MCF 10A (cell line): ENCODE data around the gene COL25A1. TPM values are rescaled to one million over a fixed set of nuclear protein-coding genes. Genes with fewer than 3 reads are reported as not detected.

Source experiments
- BruUV-seq: library from RNA; stranded (reverse); fragments of 400-500 nt; replicated peaks from 2 replicates; lab custom pipeline; 2021; lab: Mats Ljungman, UMichigan
- CTCF ChIA-PET: fragments of 300-600 bp; sonication (Branson Sonifier 250); formaldehyde crosslinking; extraction: SDS; loops from one replicate; lab custom pipeline; 2021; ENCODE audit warnings: antibody characterized with exemption, inconsistent platforms; lab: Yijun Ruan, JAX
- POLR2A ChIA-PET: fragments of 300-600, 350-650 bp; sonication (Branson Sonifier 250); formaldehyde crosslinking; extraction: SDS; loops from one replicate; lab custom pipeline; 2020; ENCODE audit warnings: antibody characterized with exemption, inconsistent platforms; lab: Yijun Ruan, JAX
- DNase-seq: peaks from one replicate; pipeline ENCODE4 v3.0.0-alpha.2; 2018; ENCODE audit not compliant: unreplicated experiment
- H3K27ac Mint-ChIP-seq: one replicate; pipeline ENCODE4 v1.8.0; 2022; ENCODE audit warnings: mild to moderate bottlenecking, low read depth, mixed read lengths; ENCODE audit not compliant: unreplicated experiment
- H3K27me3 Mint-ChIP-seq: one replicate; pipeline ENCODE4 v1.8.0; 2022; ENCODE audit warnings: mixed read lengths; ENCODE audit not compliant: insufficient read depth, unreplicated experiment
- H3K36me3 Mint-ChIP-seq: one replicate; pipeline ENCODE4 v1.8.0; 2022; ENCODE audit warnings: mild to moderate bottlenecking, moderate library complexity, mixed read lengths; ENCODE audit not compliant: insufficient read depth, unreplicated experiment
- H3K4me1 Mint-ChIP-seq: one replicate; pipeline ENCODE4 v1.8.0; 2022; ENCODE audit warnings: mixed read lengths; ENCODE audit not compliant: insufficient read depth, unreplicated experiment
- H3K4me3 Mint-ChIP-seq: one replicate; pipeline ENCODE4 v1.8.0; 2022; ENCODE audit warnings: mild to moderate bottlenecking, moderate library complexity, mixed read lengths; ENCODE audit not compliant: unreplicated experiment
- H3K9me3 Mint-ChIP-seq: one replicate; pipeline ENCODE4 v1.8.0; 2022; ENCODE audit warnings: mixed read lengths; ENCODE audit not compliant: unreplicated experiment
- intact Hi-C: fragments of 100-400 bp; cut with micrococcal nuclease; formaldehyde crosslinking; loops from 2 replicates; pipeline ENCODE4 v1.14.1; 2022
- total RNA-seq: library from RNA; stranded (reverse); gene quantifications from 2 replicates; pipeline ENCODE4 v1.2.3, GENCODE V29; 2022
- TF ChIP-seq, protein P1 (sequence below): fragments of 200-600 bp; IDR thresholded peaks from one replicate; pipeline ENCODE4 v1.8.0; 2022; ENCODE audit warnings: antibody characterized with exemption, mild to moderate bottlenecking; ENCODE audit not compliant: unreplicated experiment

The COL25A1 gene
- total RNA-seq, 1 experiment from 2014 or later: not detected

GRCh38 chr4:108881986-108882385 is 420.5 kb downstream of the COL25A1 start:
- no peak overlapping the region for H3K27ac Mint-ChIP-seq
- ChIA-PET CTCF (interaction anchor here (0.6 to 0.7 kb wide), 2 partner anchors 17 to 222 kb away, joined by 3 to 4 read pairs; no protein-coding TSS in a partner anchor), POLR2A (no interaction called here)
- no peak overlapping the region for H3K4me3 Mint-ChIP-seq
- no peaks in the 10 kb centered on the region for H3K36me3 Mint-ChIP-seq
- DNase-seq: no peak
- TF ChIP-seq, protein P1, sequence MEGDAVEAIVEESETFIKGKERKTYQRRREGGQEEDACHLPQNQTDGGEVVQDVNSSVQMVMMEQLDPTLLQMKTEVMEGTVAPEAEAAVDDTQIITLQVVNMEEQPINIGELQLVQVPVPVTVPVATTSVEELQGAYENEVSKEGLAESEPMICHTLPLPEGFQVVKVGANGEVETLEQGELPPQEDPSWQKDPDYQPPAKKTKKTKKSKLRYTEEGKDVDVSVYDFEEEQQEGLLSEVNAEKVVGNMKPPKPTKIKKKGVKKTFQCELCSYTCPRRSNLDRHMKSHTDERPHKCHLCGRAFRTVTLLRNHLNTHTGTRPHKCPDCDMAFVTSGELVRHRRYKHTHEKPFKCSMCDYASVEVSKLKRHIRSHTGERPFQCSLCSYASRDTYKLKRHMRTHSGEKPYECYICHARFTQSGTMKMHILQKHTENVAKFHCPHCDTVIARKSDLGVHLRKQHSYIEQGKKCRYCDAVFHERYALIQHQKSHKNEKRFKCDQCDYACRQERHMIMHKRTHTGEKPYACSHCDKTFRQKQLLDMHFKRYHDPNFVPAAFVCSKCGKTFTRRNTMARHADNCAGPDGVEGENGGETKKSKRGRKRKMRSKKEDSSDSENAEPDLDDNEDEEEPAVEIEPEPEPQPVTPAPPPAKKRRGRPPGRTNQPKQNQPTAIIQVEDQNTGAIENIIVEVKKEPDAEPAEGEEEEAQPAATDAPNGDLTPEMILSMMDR: no peak
- H3K27me3 Mint-ChIP-seq: no peaks in the 10 kb centered on the region
- BruUV-seq: no TSS peak
- no peaks in the 10 kb centered on the region for H3K4me1 Mint-ChIP-seq
- intact Hi-C loops: no loop called here
- H3K9me3 Mint-ChIP-seq: no peaks in the 10 kb centered on the region

- Mint-ChIP-seq H3K4me3 (no peak overlapping the region), H3K27ac (no peak overlapping the region), H3K27me3 (no peaks in the 10 kb centered on the region), H3K36me3 (no peaks in the 10 kb centered on the region), H3K4me1 (no peaks in the 10 kb centered on the region), H3K9me3 (no peaks in the 10 kb centered on the region)
- DNase-seq: peak; percentile 2
- ChIA-PET CTCF (no interaction called here), POLR2A (no interaction called here)
- BruUV-seq: no TSS peak
- TF ChIP-seq, protein P1: no peak
- intact Hi-C loops: no loop called here
Observed at GRCh38 chr4:108881190-108881589, 421.3 kb downstream of the COL25A1 start.

GRCh38 chr4:108878806-108879205 is 423.7 kb downstream of the COL25A1 start:
- no peaks in the 10 kb centered on the region for H3K27me3 Mint-ChIP-seq
- H3K9me3 Mint-ChIP-seq: no peaks in the 10 kb centered on the region
- no TSS peak for BruUV-seq
- TF ChIP-seq, protein P1: no peak
- ChIA-PET POLR2A (no interaction called here), CTCF (no interaction called here)
- no peak for DNase-seq
- no peak overlapping the region for H3K4me3 Mint-ChIP-seq
- no peaks in the 10 kb centered on the region for H3K36me3 Mint-ChIP-seq
- intact Hi-C loops: no loop called here
- H3K4me1 Mint-ChIP-seq: no peaks in the 10 kb centered on the region
- H3K27ac Mint-ChIP-seq: no peak overlapping the region

- CTCF ChIA-PET: no interaction called here
- POLR2A ChIA-PET: no interaction called here
- no peak for DNase-seq
- no peaks in the 10 kb centered on the region for H3K4me1 Mint-ChIP-seq
- intact Hi-C loops: no loop called here
- H3K27me3 Mint-ChIP-seq: no peaks in the 10 kb centered on the region
- no TSS peak for BruUV-seq
- H3K36me3 Mint-ChIP-seq: no peaks in the 10 kb centered on the region
- TF ChIP-seq, protein P1: no peak
- no peaks in the 10 kb centered on the region for H3K9me3 Mint-ChIP-seq
- no peak overlapping the region for H3K4me3 Mint-ChIP-seq
- H3K27ac Mint-ChIP-seq: no peak overlapping the region
Observed at GRCh38 chr4:108877821-108878220, 424.6 kb downstream of the COL25A1 start.
